Eye (tissue), 1 donor: Measurements from ENCODE around the gene SP110.

Source experiments
- DNase-seq: peaks from one replicate; pipeline ENCODE4 v3.0.0-alpha.2; 2015

Gene SP110

GRCh38 chr2:230164139-230164538 lies 55.6 kb downstream of the SP110 start:
- no peak for DNase-seq

- DNase-seq = no peak
Observed at GRCh38 chr2:230162981-230163380, 56.8 kb downstream of the SP110 start.

GRCh38 chr2:230161184-230161583 lies 58.6 kb downstream of the SP110 start:
- no peak for DNase-seq

- DNase-seq = peak; percentile 65
Observed at GRCh38 chr2:230160112-230160660, 59.6 kb downstream of the SP110 start.

- DNase-seq = no peak
Observed at GRCh38 chr2:230158468-230158867, 61.3 kb downstream of the SP110 start.

GRCh38 chr2:230156782-230157699 lies 62.7 kb downstream of the SP110 start:
- peak; percentile 1 for DNase-seq

GRCh38 chr2:230155359-230155758 lies 64.4 kb downstream of the SP110 start:
- no peak for DNase-seq

GRCh38 chr2:230153390-230153976 lies 66.3 kb downstream of the SP110 start:
- peak; percentile 7 for DNase-seq

- no peak for DNase-seq
Observed at GRCh38 chr2:230152334-230152733, 67.5 kb downstream of the SP110 start.

GRCh38 chr2:230144355-230144754 lies 75.4 kb downstream of the SP110 start:
- DNase-seq = no peak

- DNase-seq = no peak
Observed at GRCh38 chr2:230140667-230141066, 79.1 kb downstream of the SP110 start.

- no peak for DNase-seq
Observed at GRCh38 chr2:230137902-230138539, 81.8 kb downstream of the SP110 start.

GRCh38 chr2:230135130-230135525 lies 84.7 kb downstream of the SP110 start:
- no peak for DNase-seq

- DNase-seq = no peak
Observed at GRCh38 chr2:230134496-230135129, 85.2 kb downstream of the SP110 start.

- DNase-seq = no peak
Observed at GRCh38 chr2:230131366-230131765, 88.4 kb downstream of the SP110 start.

- DNase-seq = no peak
Observed at GRCh38 chr2:230130668-230131364, 89.0 kb downstream of the SP110 start.

- peak; percentile 21 for DNase-seq
Observed at GRCh38 chr2:230129343-230129742, 90.4 kb downstream of the SP110 start.

GRCh38 chr2:230128623-230129342 lies 91.0 kb downstream of the SP110 start:
- peak; percentile 45 for DNase-seq

GRCh38 chr2:230127195-230127594 lies 92.6 kb downstream of the SP110 start:
- no peak for DNase-seq

- no peak for DNase-seq
Observed at GRCh38 chr2:230124757-230125431, 94.9 kb downstream of the SP110 start.

- no peak for DNase-seq
Observed at GRCh38 chr2:230124235-230124634, 95.5 kb downstream of the SP110 start.
